ENCODE results near the gene STUB1. TPM values are rescaled to one million over a fixed set of nuclear protein-coding genes. Genes with fewer than 3 reads are reported as not detected.

Gene STUB1
- total RNA-seq, 1 donor from 2014 or later: 86.0 TPM

GRCh38 chr16:727291-727977, 47.2 kb downstream of the STUB1 start:
- H3K4me3 ChIP-seq: peak overlapping the region; percentile 58
- H3K27me3 ChIP-seq (ENCODE audit: low read depth): peaks cover 31% of the 10 kb centered on the region
- no peak for TF ChIP-seq CTCF (IDR thresholded peaks at IDR 0.05)
- ATAC-seq (peak; percentile 2 to 15), DNase-seq (no peak)
- peak overlapping the region; percentile 38 for H3K27ac ChIP-seq
- peaks cover 24% of the 10 kb centered on the region for H3K4me1 ChIP-seq
- peaks cover 9% of the 10 kb centered on the region for H3K36me3 ChIP-seq
- intact Hi-C loops (cut with DNase I): no loop called here
- no peaks in the 10 kb centered on the region for H3K9me3 ChIP-seq

- Histone ChIP-seq H3K4me1 (peaks cover 24% of the 10 kb centered on the region), H3K27ac (no peak overlapping the region), H3K9me3 (no peaks in the 10 kb centered on the region), H3K27me3 (ENCODE audit: low read depth) (peaks cover 31% of the 10 kb centered on the region), H3K4me3 (peak overlapping the region; percentile 58), H3K36me3 (peaks cover 12% of the 10 kb centered on the region)
- no peak for TF ChIP-seq CTCF (IDR thresholded peaks at IDR 0.05)
- intact Hi-C loops (cut with DNase I): no loop called here
- peak; percentile 61 for ATAC-seq
- DNase-seq: peak; percentile 81
Measured at GRCh38 chr16:728131-728889, 48.1 kb downstream of the STUB1 start.

GRCh38 chr16:728890-729744, 48.9 kb downstream of the STUB1 start:
- ATAC-seq: no peak
- intact Hi-C loops (cut with DNase I): no loop called here
- Histone ChIP-seq H3K9me3 (no peaks in the 10 kb centered on the region), H3K27me3 (ENCODE audit: low read depth) (peaks cover 31% of the 10 kb centered on the region), H3K4me3 (peak overlapping the region; percentile 58), H3K36me3 (peaks cover 20% of the 10 kb centered on the region), H3K4me1 (peaks cover 24% of the 10 kb centered on the region), H3K27ac (no peak overlapping the region)
- DNase-seq: no peak
- TF ChIP-seq CTCF (IDR thresholded peaks at IDR 0.05): no peak

- intact Hi-C loops (cut with DNase I): no loop called here
- no peak for DNase-seq
Measured at GRCh38 chr16:729768-730665, 49.8 kb downstream of the STUB1 start.

More at GRCh38 chr16:729768-730665, 49.8 kb downstream of the STUB1 start:
- no peak overlapping the region for H3K4me3 ChIP-seq
- TF ChIP-seq CTCF (IDR thresholded peaks at IDR 0.05): no peak
- H3K36me3 ChIP-seq: peaks cover 29% of the 10 kb centered on the region
- no peak for ATAC-seq
- peaks cover 24% of the 10 kb centered on the region for H3K4me1 ChIP-seq
- H3K27ac ChIP-seq: no peak overlapping the region
- peaks cover 31% of the 10 kb centered on the region for H3K27me3 ChIP-seq (ENCODE audit: low read depth)
- no peaks in the 10 kb centered on the region for H3K9me3 ChIP-seq
